Stimulated activated naive CD8-positive, alpha-beta T cell treated with anti-CD3 and anti-CD28 coated beads, Interleukin-15, Interleukin-2, amounts not matched to agents 100 U/mL and 50 U/mL, for 24 hours (primary cell): Measurements from ENCODE around the gene ATP6V1B1.

Source experiments
- ATAC-seq: fragments of 150-1000 bp; cut with Tn5 transposase; one replicate; pipeline ENCODE4 v1.10.0; 2021
- DNase-seq: peaks from one replicate; pipeline ENCODE4 v3.0.0; 2021

The ATP6V1B1 gene

GRCh38 chr2:70927138-70927537 is 8.6 kb upstream of the ATP6V1B1 start:
- ATAC-seq (no peak), DNase-seq (no peak)

- DNase-seq (no peak), ATAC-seq (no peak)
Observed at GRCh38 chr2:70927641-70928040, 8.1 kb upstream of the ATP6V1B1 start.

DNA sequence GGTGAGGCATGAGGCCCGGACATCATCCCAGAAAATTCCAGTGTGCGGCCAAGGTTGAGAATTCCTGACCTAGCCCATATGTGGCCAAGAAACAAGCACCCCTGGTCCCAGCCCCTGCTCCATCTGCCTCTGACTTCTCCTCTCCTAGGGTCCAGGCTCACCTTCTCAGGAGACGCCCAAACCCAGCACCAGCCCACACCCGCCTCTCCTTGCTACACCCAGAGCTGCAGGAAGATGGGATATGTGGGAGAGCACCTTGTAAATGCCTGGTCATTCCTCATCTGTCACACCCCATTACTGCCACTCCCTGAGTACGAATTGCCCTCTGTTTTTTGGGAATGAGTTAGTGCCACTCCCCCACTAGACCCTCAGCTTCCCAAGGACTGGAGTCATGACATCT is 7.3 kb upstream of the ATP6V1B1 start:
- no peak for DNase-seq

GRCh38 chr2:70930371-70931329 is 5.0 kb upstream of the ATP6V1B1 start:
- ATAC-seq (no peak), DNase-seq (no peak)

More for the DNA sequence above, 7.3 kb upstream of the ATP6V1B1 start:
- ATAC-seq, result no peak

DNA sequence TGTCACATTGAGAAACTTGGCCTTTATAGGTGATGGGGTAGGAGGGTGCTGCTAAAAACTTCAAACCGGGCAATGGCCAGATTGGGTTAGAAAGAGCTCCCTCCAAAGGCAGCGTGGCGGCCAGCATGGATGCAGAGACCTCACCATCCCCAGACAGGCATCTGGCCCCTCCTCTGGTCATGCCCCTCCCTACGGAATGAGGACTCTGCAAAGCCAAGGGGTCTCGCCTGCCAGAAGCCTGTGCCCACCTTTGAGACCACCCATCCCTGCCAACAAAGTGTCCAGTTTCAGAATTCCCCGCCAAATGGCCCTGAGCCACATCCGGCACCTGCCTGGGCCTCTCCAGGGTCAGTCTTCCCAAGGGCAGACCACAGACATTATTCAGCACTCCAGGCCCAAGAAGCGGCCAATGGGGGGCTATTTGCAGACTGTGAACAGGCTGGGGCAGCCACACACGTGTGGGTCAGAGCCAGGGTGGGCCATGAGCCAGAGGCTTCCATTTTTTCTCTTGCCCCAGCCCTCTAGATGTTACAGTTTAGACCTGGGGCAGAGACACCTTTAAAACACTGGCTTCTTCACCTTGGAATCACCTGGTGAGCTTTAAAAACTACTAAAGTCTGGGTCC is 4.2 kb upstream of the ATP6V1B1 start:
- DNase-seq (no peak), ATAC-seq (no peak)

GRCh38 chr2:70932631-70933230 is 3.0 kb upstream of the ATP6V1B1 start:
- ATAC-seq (no peak), DNase-seq (no peak)

DNA sequence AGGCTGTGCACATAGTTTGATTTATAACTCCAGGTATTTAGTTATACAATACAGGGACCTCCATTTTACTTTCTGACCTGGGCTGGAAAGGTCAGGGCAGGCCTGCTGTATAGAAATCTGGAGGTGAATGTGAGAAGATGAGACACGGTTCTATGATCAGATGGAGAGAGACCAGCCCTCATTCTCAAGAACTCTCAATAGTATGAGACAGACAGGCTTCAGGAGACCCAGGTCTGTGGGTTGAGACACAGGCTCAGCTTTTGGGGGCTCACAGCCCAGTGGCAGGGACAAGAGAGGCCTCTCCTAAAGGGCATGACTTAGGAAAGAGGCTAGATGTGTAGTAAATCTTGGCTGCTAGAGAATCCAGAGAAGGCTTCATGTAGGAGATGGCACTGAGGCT is 719 bp upstream of the ATP6V1B1 start:
- DNase-seq (no peak), ATAC-seq (no peak)

DNA sequence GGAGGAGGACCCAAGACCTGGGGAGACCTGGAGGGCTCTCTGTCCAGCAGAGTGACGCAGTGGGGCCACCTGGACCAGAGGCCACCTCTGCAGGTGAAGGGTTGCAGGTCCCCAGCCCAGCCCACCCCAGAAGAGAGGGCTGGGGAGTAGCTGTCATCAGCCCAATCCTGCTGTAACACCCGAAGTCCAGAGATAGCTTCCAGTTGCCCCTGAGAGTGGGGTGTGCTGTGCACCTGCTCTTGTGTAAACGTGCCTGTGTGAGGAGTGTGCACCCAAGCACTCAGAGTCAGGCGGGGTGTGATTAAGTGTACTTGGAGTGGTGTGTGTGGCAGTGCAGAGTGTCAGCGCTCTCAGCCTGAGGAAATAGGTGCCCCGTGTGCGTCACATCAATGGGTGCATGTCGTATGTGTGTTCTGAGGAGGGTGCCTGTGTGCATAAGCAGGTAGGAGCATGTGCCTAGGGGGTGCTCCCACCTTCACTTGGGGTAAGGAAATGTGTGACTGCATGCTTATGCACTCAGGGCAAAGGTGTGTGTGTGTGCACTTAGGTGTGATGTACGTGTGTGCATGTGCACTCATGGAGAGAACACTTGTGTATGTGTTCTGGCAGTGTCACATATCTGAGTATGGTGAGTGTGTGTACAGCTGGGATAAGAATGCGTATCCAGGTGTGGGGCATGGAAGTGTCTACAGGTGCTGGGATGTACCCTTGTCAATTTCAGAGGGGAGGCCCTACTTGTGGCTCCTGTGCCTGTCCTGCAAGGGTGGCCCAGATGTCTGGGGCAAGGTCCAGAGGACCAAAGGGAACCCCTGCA is 672 bp downstream of the ATP6V1B1 start:
- DNase-seq, result no peak
- ATAC-seq, result no peak

GRCh38 chr2:70936979-70937811 is 1.5 kb downstream of the ATP6V1B1 start:
- ATAC-seq, result no peak
- DNase-seq, result no peak

GRCh38 chr2:70937866-70938585 is 2.3 kb downstream of the ATP6V1B1 start:
- ATAC-seq (no peak), DNase-seq (no peak)

- no peak for DNase-seq
Observed at GRCh38 chr2:70938586-70938950, 2.9 kb downstream of the ATP6V1B1 start.

GRCh38 chr2:70939001-70939838 is 3.5 kb downstream of the ATP6V1B1 start:
- DNase-seq, result no peak
- ATAC-seq, result no peak

More at GRCh38 chr2:70938586-70938950, 2.9 kb downstream of the ATP6V1B1 start:
- no peak for ATAC-seq

DNA sequence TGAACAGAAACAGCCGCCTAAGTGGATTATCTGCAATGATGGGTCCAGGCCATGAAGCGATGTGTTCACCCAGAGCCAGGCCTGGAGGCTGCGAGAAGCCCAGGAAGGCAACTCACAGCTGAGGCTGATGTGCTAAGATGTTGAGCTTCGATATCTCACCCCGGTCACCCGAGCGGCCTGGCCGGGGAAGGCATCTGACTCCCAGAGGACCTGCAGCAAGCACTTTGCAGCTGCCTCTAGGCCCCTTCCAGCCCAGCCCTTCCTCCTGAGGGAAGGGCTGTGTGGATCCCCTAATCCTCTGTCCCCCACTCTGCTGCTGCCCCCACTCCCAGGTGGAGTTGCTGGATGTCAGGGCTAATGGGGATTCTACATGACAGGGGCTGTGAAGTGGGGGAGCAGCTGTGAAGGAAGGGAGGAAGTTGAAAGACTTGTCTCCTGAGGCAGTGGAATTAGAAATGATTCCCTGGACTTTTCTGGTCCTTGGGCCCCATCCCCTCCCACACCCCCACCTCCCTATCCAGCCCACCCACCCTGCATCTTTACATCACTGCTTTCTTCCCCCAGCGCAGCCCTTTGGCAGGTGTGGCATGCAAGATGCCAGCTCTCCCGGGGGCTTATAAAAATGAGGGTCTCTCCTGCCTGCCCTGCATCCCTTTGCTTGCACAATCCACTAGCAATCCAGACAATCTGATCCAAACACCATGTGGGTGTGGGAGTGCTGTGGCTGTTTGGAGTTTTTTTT is 4.3 kb downstream of the ATP6V1B1 start:
- DNase-seq (no peak), ATAC-seq (no peak)

GRCh38 chr2:70941186-70941585 is 5.5 kb downstream of the ATP6V1B1 start:
- DNase-seq (no peak), ATAC-seq (no peak)

DNA sequence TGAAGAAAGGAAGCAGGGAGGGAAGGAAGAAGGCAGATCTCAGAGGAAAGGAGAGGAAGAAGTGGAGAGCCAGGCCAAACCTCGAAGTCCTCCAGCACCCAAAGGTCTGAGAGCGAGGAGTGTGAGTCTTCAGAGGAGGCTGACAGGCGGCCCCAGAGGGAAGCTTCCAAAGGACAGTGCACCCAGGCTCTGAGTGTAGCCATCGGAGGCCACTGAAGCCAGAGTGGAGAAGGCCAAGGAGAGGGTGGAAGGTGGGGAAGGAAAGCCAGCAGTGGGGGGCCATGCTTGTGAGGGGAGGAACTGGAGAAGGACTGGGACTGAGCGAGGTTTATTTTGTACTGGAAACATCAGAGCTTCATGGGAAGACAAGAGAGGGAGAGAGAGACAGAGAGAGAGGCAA is 6.0 kb downstream of the ATP6V1B1 start:
- no peak for ATAC-seq

DNA sequence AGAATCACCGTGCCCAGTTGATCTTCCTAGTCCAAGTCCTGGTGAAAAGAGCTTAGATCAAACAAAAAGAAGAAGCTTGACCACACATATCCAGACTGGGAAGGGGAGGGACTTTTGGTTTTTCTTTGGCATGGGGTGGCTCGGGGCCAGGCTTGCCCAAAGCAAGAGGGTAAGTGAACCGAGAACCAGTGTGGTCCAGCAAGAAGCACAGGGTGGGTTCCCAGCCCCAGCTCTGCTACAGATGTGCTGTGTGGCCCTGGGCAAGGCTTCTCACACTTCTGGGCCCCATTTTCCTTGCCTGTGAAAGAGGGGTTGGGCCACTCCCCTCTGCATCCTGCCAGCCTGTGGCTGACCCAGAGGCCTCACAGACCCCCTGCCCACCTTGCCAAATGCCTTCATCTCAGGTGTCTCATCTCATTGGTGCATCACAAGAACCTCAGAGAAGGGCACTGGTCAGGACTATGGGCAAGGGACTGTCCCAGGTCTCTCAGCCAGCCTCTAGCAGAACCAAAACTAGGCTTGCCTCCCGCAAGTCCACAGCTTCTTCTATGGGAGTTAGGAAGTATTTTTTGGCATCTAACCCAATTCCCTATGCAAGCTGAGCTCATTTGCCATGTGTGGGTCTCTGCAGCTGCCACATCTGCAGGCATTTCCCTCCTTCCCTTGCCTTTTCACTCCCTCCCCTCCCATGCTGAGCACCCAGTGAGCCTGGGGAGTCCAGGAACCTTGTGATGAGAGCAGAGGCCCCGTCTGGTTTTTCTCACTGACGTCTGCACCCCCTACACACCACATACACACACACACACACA is 6.9 kb downstream of the ATP6V1B1 start:
- no peak for ATAC-seq
- DNase-seq, result no peak

More for the DNA sequence above, 6.0 kb downstream of the ATP6V1B1 start:
- no peak for DNase-seq

DNA sequence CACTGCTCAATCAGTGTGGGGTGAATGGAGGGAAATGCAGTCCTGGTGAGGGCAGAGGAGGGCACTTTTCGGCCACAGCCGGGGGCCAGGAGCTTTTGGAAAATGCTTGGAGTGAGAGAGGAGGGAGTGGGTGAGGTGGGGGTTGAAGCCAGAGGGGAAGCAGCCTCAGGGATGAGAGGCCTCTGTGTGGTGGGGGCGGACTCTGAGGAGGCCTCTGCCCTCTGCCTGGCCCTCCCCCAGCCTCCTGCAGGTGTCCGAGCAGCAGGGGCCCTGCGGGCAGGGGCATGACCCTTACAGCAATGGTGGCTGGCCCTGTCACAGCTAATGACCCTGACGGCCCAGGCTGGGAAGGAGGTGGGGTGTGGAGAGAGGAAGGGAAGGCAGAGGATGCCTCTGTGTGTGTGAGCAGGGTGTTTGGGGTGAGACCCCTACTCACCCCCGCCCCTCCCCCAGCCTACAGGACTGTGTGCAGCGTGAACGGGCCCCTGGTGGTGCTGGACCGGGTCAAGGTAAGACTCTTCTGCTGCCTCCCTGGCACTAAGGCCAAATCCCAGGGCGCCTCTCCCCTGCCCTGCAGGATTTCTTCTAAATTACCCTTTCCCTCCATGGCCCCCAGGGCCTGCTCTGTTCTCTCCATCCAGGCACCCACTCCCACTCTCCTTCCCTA is 7.6 kb downstream of the ATP6V1B1 start:
- ATAC-seq (no peak), DNase-seq (no peak)
